Measurements from ENCODE around the gene ABCA13. TPM values are rescaled to one million over a fixed set of nuclear protein-coding genes. Genes with fewer than 3 reads are reported as not detected.

Gene ABCA13
- total RNA-seq, 1 donor from 2014 or later, result 0.44 TPM

- TF ChIP-seq CTCF (IDR thresholded peaks at IDR 0.05; ENCODE audit: unreplicated experiment), result no peak
- Mint-ChIP-seq H3K27ac (ENCODE audit: unreplicated experiment) (no peak overlapping the region), H3K4me3 (ENCODE audit: unreplicated experiment) (no peak overlapping the region), H3K9me3 (ENCODE audit: unreplicated experiment) (no peaks in the 10 kb centered on the region), H3K4me1 (ENCODE audit: unreplicated experiment) (no peaks in the 10 kb centered on the region), H3K36me3 (ENCODE audit: low read depth, unreplicated experiment) (no peaks in the 10 kb centered on the region), H3K27me3 (ENCODE audit: unreplicated experiment) (peaks cover 1% of the 10 kb centered on the region)
- DNase-seq (ENCODE audit: low spot score), result no peak
Measured at GRCh38 chr7:48634116-48634632, 462.9 kb downstream of the ABCA13 start.

- Mint-ChIP-seq H3K27ac (ENCODE audit: unreplicated experiment) (no peak overlapping the region), H3K27me3 (ENCODE audit: unreplicated experiment) (no peaks in the 10 kb centered on the region), H3K36me3 (ENCODE audit: low read depth, unreplicated experiment) (no peaks in the 10 kb centered on the region), H3K9me3 (ENCODE audit: unreplicated experiment) (no peaks in the 10 kb centered on the region), H3K4me1 (ENCODE audit: unreplicated experiment) (no peaks in the 10 kb centered on the region), H3K4me3 (ENCODE audit: unreplicated experiment) (no peak overlapping the region)
- TF ChIP-seq CTCF (IDR thresholded peaks at IDR 0.05; ENCODE audit: unreplicated experiment), result no peak
- no peak for DNase-seq (ENCODE audit: low spot score)
Measured at GRCh38 chr7:48635796-48636195, 464.5 kb downstream of the ABCA13 start.

- DNase-seq (ENCODE audit: low spot score), result no peak
- Mint-ChIP-seq H3K4me1 (ENCODE audit: unreplicated experiment) (no peaks in the 10 kb centered on the region), H3K9me3 (ENCODE audit: unreplicated experiment) (no peaks in the 10 kb centered on the region), H3K36me3 (ENCODE audit: low read depth, unreplicated experiment) (no peaks in the 10 kb centered on the region), H3K27me3 (ENCODE audit: unreplicated experiment) (no peaks in the 10 kb centered on the region), H3K27ac (ENCODE audit: unreplicated experiment) (no peak overlapping the region), H3K4me3 (ENCODE audit: unreplicated experiment) (no peak overlapping the region)
- no peak for TF ChIP-seq CTCF (IDR thresholded peaks at IDR 0.05; ENCODE audit: unreplicated experiment)
Measured at GRCh38 chr7:48636391-48637015, 465.2 kb downstream of the ABCA13 start.

GRCh38 chr7:48637382-48637781 lies 466.1 kb downstream of the ABCA13 start:
- TF ChIP-seq CTCF (IDR thresholded peaks at IDR 0.05; ENCODE audit: unreplicated experiment), result no peak
- Mint-ChIP-seq H3K27me3 (ENCODE audit: unreplicated experiment) (no peaks in the 10 kb centered on the region), H3K27ac (ENCODE audit: unreplicated experiment) (no peak overlapping the region), H3K4me3 (ENCODE audit: unreplicated experiment) (no peak overlapping the region), H3K4me1 (ENCODE audit: unreplicated experiment) (no peaks in the 10 kb centered on the region), H3K9me3 (ENCODE audit: unreplicated experiment) (no peaks in the 10 kb centered on the region), H3K36me3 (ENCODE audit: low read depth, unreplicated experiment) (no peaks in the 10 kb centered on the region)
- no peak for DNase-seq (ENCODE audit: low spot score)

- no peak for DNase-seq (ENCODE audit: low spot score)
- Mint-ChIP-seq H3K4me1 (ENCODE audit: unreplicated experiment) (no peaks in the 10 kb centered on the region), H3K4me3 (ENCODE audit: unreplicated experiment) (no peak overlapping the region), H3K36me3 (ENCODE audit: low read depth, unreplicated experiment) (no peaks in the 10 kb centered on the region), H3K9me3 (ENCODE audit: unreplicated experiment) (no peaks in the 10 kb centered on the region), H3K27ac (ENCODE audit: unreplicated experiment) (no peak overlapping the region), H3K27me3 (ENCODE audit: unreplicated experiment) (no peaks in the 10 kb centered on the region)
- no peak for TF ChIP-seq CTCF (IDR thresholded peaks at IDR 0.05; ENCODE audit: unreplicated experiment)
Measured at GRCh38 chr7:48638041-48638440, 466.8 kb downstream of the ABCA13 start.

All from endothelial cell (in vitro differentiated cells).